BE2C (cell line): ENCODE data around the gene CYSTM1.

ENCODE experiments used
- DNase-seq: peaks from one replicate; pipeline ENCODE4 v3.0.0-alpha.2; 2020
- H3K27me3 ChIP-seq: fragments of 250-450 bp; sonication (Bioruptor Pico); 2 replicates; pipeline ENCODE4 v1.5.1; 2020; ENCODE audit warnings: mild to moderate bottlenecking
- H3K36me3 ChIP-seq: fragments of 250-450 bp; sonication (Bioruptor Pico); 2 replicates; pipeline ENCODE4 v1.5.1; 2020; ENCODE audit warnings: mild to moderate bottlenecking
- H3K4me1 ChIP-seq: fragments of 250-450 bp; sonication (Bioruptor Pico); 2 replicates; pipeline ENCODE4 v1.5.1; 2020
- H3K4me3 ChIP-seq: 2 replicates; pipeline ENCODE4 v1.5.1; 2011; ENCODE audit warnings: low read depth, low read length
- H3K9me3 ChIP-seq: fragments of 250-450 bp; sonication (Bioruptor Pico); 2 replicates; pipeline ENCODE4 v1.5.1; 2020
- CTCF ChIP-seq: IDR thresholded peaks from 2 replicates; pipeline ENCODE4 v1.5.1; 2012; ENCODE audit warnings: mild to moderate bottlenecking, low read depth, low read length

Gene CYSTM1

GRCh38 chr5:140131967-140132409 is 43.0 kb upstream of the CYSTM1 start:
- Histone ChIP-seq H3K36me3 (no peaks in the 10 kb centered on the region), H3K9me3 (no peaks in the 10 kb centered on the region), H3K4me1 (no peaks in the 10 kb centered on the region), H3K4me3 (no peak overlapping the region), H3K27me3 (no peaks in the 10 kb centered on the region)
- no peak for TF ChIP-seq CTCF
- no peak for DNase-seq

- Histone ChIP-seq H3K9me3 (no peaks in the 10 kb centered on the region), H3K4me3 (no peak overlapping the region), H3K36me3 (no peaks in the 10 kb centered on the region), H3K27me3 (no peaks in the 10 kb centered on the region), H3K4me1 (no peaks in the 10 kb centered on the region)
- no peak for TF ChIP-seq CTCF
- DNase-seq = no peak
Measured at GRCh38 chr5:140133514-140134167, 41.3 kb upstream of the CYSTM1 start.

- no peak for TF ChIP-seq CTCF
- H3K4me1 ChIP-seq = no peaks in the 10 kb centered on the region
- DNase-seq = no peak
- no peak overlapping the region for H3K4me3 ChIP-seq
- H3K27me3 ChIP-seq = no peaks in the 10 kb centered on the region
- H3K9me3 ChIP-seq = no peaks in the 10 kb centered on the region
- H3K36me3 ChIP-seq = no peaks in the 10 kb centered on the region
Measured at GRCh38 chr5:140134277-140134935, 40.6 kb upstream of the CYSTM1 start.

- Histone ChIP-seq H3K27me3 (no peaks in the 10 kb centered on the region), H3K36me3 (no peaks in the 10 kb centered on the region), H3K4me1 (no peaks in the 10 kb centered on the region), H3K4me3 (no peak overlapping the region), H3K9me3 (no peaks in the 10 kb centered on the region)
- DNase-seq = no peak
- no peak for TF ChIP-seq CTCF
Measured at GRCh38 chr5:140135127-140135526, 39.9 kb upstream of the CYSTM1 start.

GRCh38 chr5:140136624-140137023 is 38.4 kb upstream of the CYSTM1 start:
- no peaks in the 10 kb centered on the region for H3K36me3 ChIP-seq
- H3K4me3 ChIP-seq = no peak overlapping the region
- no peak for DNase-seq
- H3K9me3 ChIP-seq = no peaks in the 10 kb centered on the region
- no peak for TF ChIP-seq CTCF
- no peaks in the 10 kb centered on the region for H3K4me1 ChIP-seq
- H3K27me3 ChIP-seq = no peaks in the 10 kb centered on the region

GRCh38 chr5:140140435-140140834 is 34.6 kb upstream of the CYSTM1 start:
- Histone ChIP-seq H3K9me3 (no peaks in the 10 kb centered on the region), H3K4me3 (no peak overlapping the region), H3K4me1 (no peaks in the 10 kb centered on the region), H3K27me3 (no peaks in the 10 kb centered on the region), H3K36me3 (no peaks in the 10 kb centered on the region)
- no peak for TF ChIP-seq CTCF
- no peak for DNase-seq
